ENCODE measurements around the gene CCDC43. TPM values are rescaled to one million over a fixed set of nuclear protein-coding genes. Genes with fewer than 3 reads are reported as not detected.
"Not testable (repeated sequence)": the region's sequence is repeated elsewhere in the genome, so short reads cannot be mapped to it uniquely, and the experiment has no call there.

CCDC43 gene
- total RNA-seq: 17.4 TPM

GRCh38 chr17:44689477-44690217 is at the start of gene CCDC43:
Gene CCDC43, minus strand, starts transcription at chr17:44689776. Its CDS starts 23 bp downstream, at chr17:44689753.
- peak; percentile 89 for DNase-seq (ENCODE audit: low spot score)

- DNase-seq (ENCODE audit: low spot score): no peak
These were observed 48.8 kb upstream of the CCDC43 start for GRCh38 chr17:44738214-44738906.

- DNase-seq (ENCODE audit: low spot score): no peak
These were observed 47.1 kb upstream of the CCDC43 start for GRCh38 chr17:44736551-44737240.

- DNase-seq (ENCODE audit: low spot score): no peak
These were observed 44.7 kb upstream of the CCDC43 start for GRCh38 chr17:44734272-44734671.

- no peak for DNase-seq (ENCODE audit: low spot score)
These were observed 44.2 kb upstream of the CCDC43 start for GRCh38 chr17:44733753-44734152.

GRCh38 chr17:44726121-44726520 is 36.5 kb upstream of the CCDC43 start:
- not testable (repeated sequence) for DNase-seq (ENCODE audit: low spot score)

GRCh38 chr17:44722254-44722653 is 32.7 kb upstream of the CCDC43 start:
- no peak for DNase-seq (ENCODE audit: low spot score)

GRCh38 chr17:44719444-44719843 is 29.9 kb upstream of the CCDC43 start:
- DNase-seq (ENCODE audit: low spot score): no peak

- DNase-seq (ENCODE audit: low spot score): peak; percentile 88
These were observed 19.1 kb upstream of the CCDC43 start, which contains the start of gene DBF4B for GRCh38 chr17:44708401-44709263. Gene DBF4B, plus strand, starts transcription at chr17:44708665. Its CDS starts 156 bp downstream, at chr17:44708821.

GRCh38 chr17:44707755-44708400 is 18.3 kb upstream of the CCDC43 start:
- DNase-seq (ENCODE audit: low spot score): no peak

GRCh38 chr17:44700288-44700687 is 10.7 kb upstream of the CCDC43 start:
- not testable (repeated sequence) for DNase-seq (ENCODE audit: low spot score)

- no peak for DNase-seq (ENCODE audit: low spot score)
These were observed 4.0 kb upstream of the CCDC43 start for GRCh38 chr17:44693609-44694008.

- DNase-seq (ENCODE audit: low spot score): not testable (repeated sequence)
These were observed 1.2 kb upstream of the CCDC43 start for GRCh38 chr17:44690746-44691306.

GRCh38 chr17:44688675-44689476 is 700 bp downstream of the CCDC43 start:
- no peak for DNase-seq (ENCODE audit: low spot score)

- DNase-seq (ENCODE audit: low spot score): no peak
These were observed 1.4 kb downstream of the CCDC43 start for GRCh38 chr17:44688200-44688599.

- DNase-seq (ENCODE audit: low spot score): no peak
These were observed 1.8 kb downstream of the CCDC43 start for GRCh38 chr17:44687756-44688155.

GRCh38 chr17:44683303-44683702 is 6.3 kb downstream of the CCDC43 start:
- not testable (repeated sequence) for DNase-seq (ENCODE audit: low spot score)

- DNase-seq (ENCODE audit: low spot score): no peak
These were observed 12.4 kb downstream of the CCDC43 start for GRCh38 chr17:44677136-44677535.

GRCh38 chr17:44673893-44674292 is 15.7 kb downstream of the CCDC43 start:
- DNase-seq (ENCODE audit: low spot score): no peak
